GM18868 (cell line): Measurements from ENCODE around the gene KAZN.

Experiments used
- ATAC-seq: cut with Tn5 transposase; IDR thresholded peaks from one replicate; pipeline ENCODE4 v1.9.1; 2021; ENCODE audit warnings: mild to moderate bottlenecking, moderate library complexity; ENCODE audit not compliant: unreplicated experiment

The KAZN gene

DNA sequence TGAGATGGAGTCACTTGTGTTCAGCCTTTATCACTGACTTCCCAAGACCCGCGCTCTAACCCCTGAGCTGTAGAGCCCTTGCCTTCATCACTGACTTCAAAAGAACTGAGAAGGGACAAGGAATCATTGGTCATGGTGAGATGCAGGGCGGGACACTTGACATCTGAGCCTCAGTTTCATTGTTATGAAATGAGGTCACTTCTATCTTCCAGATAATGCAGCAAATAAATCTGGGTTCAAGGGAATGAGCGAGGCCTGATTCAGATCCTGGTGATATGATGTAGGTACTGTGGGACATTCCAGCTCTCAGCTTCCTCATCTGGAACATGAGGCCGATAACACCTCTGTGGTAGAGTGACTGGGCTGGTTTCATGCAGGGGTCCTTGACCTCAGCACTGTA, 13.8 kb downstream of the KAZN start:
- no peak for ATAC-seq

DNA sequence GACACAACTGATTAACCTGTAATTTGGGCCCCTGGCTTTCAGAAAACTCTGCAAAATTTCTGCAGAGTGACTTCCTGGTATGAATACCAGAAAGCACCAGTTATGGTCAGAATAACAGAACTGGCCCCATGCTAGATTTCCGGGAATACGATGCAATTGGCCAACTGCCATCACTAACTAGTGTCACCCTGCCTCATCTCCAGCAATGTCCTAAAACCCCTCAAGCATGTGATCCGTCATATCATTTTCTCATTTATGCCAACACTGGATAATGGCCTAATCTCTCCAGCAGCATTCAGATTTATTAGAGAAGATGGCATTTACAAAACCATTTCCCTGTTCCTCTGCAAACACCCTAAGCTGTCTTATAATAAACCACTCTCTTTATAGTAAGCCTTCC, 15.4 kb downstream of the KAZN start:
- no peak for ATAC-seq

DNA sequence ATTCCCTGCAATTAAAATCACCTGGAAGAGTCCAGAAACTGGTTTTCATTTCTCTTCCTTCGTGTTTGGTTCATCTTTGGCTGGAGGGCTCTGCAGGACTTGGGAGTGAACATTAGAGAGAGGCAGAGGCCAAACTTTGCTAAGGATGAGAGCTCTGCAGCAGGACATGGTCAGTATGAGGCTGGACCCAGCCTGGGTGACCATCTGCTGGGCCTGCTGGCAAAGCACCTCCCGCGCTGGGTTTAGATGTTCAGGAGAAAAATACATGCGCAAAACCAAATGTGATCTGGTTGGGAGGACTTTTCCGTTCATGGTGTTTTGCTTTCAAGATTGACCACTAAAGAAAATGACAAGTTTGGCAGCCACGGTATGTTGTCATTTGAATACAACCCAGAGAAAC, 15.9 kb downstream of the KAZN start:
- ATAC-seq = no peak

DNA sequence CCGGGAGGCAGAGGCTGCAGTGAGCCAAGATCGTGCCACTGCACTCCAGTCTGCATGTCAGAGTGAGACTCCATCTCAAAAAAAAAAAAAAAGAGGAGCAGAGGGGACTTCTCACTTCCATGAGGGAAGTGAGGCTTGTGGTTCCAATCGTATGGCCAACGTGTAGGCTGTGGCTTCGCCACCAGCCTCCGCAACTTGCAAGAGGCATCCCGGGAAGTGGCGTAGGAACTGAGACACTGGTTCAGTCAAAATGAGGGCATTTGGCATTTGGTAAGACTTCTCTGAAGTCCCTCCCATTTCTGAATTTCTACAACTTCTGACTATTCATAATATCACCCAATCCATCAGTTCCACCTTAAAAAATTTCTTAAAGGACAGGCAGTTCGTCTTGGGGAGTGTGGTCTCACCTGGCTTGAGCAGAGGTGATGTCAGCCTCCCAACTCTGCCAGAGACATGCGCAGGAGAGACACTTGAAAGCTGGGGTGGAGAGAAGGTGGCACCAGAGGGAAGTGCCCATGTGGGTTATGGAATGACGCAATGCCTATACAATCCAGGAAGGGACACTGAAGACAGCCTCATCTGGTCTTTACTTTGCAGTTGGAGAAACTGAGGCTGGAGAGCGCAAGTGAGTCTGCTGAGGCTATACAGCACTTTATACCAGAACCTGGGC, 17.2 kb downstream of the KAZN start:
- no peak for ATAC-seq

DNA sequence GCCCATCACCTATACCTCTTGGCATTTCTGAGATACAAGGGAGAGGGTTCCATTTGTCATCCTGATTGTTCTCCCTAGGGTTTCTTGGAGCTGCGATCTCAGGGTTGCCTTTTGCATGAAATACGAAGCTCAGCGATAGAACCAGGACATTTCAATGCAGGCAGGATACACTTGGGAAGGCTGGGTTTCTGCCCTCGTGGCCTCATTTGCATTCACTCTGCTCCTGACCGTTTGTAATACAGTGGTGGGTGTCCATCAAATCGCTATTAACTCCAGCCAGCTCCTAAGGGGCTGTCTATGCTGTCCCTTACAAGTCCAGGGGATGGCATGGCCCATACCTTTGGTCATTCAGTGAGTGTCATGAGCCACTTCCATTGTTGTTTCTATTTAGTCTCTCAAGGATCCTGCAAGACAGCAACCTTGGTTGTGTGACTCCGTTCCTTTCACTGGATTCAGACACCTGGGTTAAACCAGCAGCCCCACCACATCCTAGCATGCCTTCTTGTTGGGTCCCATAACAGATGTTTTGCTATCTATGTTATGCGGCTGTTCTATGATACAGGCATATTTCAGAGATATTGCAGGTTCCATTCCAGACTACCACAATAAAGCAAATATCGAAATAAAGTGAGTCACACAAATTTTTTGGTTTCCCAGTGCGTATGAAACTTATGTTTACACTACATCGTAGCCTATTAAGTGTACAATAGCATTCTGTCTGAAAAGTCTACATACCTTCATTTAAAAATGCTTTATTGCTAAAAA, 18.3 kb downstream of the KAZN start:
- no peak for ATAC-seq

DNA sequence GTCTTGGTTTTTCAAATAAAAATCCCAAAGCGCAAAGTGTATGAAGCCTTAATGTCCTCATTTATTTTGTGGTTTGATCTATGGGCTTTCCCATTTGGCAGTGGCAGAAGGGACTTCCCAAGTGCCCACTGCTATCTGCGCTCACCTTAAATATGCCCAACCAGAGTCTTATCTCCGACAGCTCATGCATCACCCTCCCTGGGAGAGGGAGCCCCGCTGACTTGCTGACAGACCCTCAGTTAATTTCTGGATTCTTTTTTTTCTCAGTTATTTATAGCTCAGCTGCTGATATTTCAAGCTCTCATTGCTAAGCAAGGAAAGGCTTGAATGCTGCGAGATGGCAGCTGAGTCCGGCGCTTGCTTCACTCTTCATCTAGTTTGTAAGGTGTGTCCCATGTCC, 19.3 kb downstream of the KAZN start:
- no peak for ATAC-seq

DNA sequence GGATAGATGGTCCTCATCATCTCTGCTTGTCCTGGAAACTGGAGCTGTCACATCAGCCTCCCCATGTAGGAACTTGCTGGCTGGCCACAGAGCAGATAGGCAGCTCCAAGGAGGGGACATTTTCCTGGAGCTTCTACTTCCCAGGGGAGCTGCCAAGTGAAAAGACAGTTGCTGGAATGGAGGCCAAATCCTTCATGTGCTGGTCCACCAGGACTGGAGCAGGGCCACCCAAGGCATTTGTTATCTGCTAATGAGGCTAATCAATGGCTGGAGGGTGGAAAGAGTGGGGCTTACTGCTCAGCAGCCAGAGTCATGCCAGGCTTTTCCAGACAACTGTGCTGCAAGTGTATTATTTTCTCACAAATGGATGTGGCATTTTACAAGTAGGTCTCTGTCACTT, 22.5 kb downstream of the KAZN start:
- ATAC-seq = no peak

DNA sequence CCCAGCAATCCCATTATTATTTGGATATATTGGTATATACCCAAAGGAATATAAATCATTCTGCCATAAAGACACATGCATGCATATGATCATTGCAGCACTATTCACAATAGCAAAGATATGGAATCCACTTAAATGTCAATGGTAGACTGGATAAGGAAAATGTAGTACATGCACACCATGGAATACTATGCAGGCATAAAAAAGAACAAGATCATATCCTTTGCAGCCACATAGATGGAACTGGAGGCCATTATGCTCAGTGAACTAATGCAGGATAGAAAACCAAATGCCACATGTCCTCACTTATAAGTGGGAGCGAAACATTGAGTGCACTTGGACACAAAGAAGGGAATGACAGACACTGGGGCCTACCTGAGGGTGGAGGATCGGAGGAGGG, 24.6 kb downstream of the KAZN start:
- ATAC-seq = no peak

DNA sequence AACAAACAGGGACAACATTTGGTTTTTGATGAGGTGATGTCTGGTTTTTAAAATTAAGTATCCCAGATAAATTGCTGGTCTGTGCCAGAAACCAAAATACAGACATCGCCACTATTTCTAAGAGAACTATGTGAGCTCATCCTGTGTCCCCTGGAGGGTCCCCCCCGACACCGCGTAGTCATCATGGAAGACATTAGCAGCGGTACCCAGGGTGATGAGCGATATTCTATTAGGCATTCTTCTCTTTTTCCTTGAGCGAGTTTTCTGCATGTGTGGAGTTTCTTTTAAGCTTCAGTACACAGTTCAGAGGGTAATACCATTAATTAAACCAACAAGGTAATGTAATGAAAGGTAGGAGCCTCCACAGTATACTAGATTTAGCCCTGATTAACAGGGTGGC, 26.5 kb downstream of the KAZN start:
- ATAC-seq = no peak

DNA sequence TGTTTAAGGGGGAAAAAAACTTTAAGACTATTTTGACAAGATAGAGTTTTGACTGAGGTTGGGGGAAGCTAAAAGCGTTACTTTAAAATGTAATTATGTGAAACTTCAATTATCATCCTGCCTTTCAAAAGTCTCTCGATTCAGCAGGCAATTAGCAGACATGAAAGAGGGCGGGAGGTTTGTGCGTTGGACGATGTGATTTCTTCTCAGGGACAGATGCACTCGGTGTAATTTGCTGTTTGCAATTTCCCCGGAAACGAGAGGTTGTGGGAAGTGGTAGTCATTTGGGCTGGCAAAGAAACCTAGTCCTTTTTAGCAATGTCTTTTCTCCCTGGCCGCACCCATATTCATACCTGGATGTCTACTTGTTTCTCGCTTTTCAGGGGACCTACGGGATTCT, 27.1 kb downstream of the KAZN start:
- ATAC-seq = no peak

DNA sequence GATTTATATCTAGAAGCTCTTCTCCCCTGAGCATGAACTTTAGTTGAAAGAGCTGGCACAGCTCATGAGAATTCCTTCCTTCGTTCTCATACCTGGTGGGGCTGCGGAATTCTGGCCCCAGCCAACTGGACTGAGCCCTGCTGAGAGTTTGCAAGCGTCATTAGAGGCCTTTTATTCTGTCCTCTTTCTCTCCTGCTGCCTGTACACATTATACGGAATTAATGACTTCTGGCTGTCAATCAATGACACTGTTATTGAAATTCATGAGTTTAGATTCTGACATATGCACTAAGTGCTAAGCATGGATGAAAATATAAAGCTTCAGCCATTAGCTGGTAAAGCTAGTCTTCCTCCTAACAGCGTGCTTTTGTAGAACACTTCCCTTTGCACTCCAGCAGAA, 27.5 kb downstream of the KAZN start:
- no peak for ATAC-seq

DNA sequence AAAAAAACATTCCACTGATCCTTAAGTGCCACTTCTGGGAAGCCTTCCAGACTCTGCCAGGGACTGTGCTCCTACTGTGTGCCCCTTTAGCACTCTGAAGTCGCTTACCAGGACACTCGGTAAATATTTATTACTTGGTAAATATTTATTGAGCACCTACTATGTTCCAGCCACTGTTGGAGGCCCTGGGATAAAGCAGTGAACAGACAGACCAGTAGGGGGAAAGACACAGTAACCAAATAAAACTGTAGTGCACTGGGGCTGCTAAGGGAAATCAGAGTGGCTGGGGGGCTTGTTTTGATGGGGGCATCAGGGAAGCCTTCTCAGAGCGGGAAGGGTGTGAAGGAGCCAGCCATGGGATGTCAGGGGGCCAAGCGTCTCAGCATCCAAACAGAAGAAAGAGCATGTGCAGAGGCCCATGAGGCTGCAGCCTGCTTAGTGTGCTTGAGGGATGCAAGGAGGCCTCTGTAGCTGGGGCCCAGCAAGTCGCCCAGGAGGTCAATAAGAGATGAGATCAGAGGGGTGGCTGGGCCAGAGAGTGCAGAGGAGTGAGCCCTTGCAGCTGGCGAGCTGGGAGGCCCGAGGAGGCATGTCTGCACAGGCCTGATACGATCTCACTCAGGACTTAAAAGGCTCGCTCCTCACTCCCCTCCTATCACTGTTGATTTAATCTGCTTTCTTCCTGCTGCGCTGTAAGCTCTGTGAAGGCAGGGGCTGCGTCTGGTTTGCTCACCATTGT, 28.6 kb downstream of the KAZN start:
- ATAC-seq = no peak

DNA sequence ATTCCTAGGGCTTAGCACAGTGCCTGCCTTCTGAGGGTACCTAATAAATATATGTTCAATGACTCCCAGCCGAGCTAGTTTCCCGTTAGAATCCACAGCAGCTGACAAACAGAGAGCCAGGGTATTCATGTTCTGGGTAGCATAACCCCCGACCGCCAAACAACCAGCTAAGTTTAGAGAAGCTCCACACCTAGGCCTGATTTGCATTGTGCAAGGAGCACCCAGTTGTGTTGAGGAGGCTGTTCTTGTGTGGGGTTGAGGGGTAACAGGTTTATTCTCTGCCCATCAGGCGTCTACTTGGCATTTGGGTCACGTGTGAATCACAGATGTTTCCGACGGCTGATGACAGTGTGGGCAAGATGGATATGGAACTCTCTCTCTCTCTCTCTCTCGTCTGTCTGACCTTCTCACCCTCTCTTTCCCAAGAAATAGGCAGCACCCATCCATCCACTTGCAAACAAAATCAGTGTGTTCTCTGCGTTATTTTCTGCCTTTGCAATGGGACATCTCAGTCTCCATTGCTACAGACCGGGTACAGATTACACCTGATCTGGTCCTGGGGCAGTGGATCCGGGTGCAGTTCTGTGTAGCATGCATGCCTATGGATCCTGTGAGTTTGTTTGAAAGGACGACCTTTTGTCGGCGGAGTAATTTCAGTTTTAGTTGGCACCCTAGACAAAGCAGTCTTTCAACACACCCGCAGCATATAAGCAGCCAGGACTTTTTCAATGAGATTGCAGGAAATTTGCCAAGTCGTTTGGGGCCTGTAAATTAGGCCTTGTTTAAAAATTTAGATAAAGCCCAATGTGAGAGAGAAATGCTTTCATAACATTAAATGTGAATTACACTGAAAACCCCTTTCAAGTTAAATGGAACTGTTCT, 29.4 kb downstream of the KAZN start:
- no peak for ATAC-seq

DNA sequence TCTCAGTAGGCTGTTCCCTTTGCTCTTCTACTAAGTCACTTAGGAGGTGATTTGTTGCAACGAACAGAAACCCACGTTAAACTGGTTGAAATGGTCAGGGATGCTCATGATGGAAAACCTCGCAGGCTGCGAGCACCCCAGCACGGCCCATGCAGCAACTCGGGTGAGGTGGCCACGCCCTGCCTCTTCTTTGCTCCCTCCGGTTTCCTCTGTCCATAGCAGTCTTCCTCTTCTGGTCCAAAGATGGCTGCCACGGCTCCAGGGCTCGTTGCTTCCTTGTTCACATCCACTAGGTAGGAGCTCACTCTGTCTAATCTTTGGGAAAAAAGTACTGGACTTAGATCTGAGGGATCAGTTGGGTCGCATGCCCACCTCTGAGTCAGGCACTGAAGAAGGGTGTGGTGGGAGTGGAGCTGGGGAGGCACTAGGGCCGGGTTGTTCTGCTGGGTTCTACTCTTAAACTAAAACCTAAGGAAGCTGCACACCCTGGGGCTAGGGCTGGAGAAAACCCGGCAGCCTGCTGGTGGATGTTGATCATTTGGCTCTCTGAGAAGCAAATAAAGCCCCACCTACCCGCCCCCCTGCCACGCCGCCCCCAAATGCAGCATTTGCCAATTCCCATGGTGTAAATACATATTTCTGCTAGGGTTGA, 31.0 kb downstream of the KAZN start:
- ATAC-seq = no peak

DNA sequence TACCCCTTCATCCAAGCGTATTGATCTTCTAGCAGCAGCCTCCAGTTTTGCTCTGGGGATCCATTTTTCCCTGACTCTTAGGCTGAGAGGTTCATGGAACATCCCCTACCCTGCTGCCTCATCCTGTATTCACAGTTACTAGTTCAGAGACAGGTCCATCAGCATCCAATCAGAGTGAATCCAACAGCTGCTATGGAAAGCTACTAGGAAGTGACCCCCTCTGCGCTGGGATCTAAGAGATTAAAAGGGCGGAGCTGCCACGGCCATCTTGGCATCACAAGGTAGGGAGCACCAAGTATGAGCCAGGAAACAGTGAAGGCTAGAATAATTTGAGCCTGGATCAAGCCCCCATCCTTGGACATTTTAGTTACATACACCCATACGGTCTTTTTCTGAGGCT, 32.5 kb downstream of the KAZN start:
- ATAC-seq = no peak

DNA sequence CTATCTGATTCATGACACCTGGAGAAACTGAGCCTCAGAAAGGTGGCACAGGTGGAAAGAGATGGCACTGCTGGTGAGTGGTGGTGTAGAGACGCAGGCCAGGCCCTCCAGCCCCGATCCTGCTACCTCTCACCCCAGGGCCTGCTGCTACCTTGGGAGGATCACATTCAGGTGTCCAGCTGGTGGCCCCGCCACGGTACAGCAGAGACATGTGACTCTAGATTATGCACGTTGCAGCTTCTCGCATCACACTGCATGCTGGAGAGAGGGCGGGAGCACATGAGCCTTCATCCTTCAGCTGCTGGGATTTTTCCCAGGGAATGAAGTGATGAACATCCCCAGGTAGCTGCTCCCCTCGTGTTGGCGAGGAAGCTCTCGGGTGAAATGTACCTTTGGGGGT, 32.9 kb downstream of the KAZN start:
- ATAC-seq = no peak

DNA sequence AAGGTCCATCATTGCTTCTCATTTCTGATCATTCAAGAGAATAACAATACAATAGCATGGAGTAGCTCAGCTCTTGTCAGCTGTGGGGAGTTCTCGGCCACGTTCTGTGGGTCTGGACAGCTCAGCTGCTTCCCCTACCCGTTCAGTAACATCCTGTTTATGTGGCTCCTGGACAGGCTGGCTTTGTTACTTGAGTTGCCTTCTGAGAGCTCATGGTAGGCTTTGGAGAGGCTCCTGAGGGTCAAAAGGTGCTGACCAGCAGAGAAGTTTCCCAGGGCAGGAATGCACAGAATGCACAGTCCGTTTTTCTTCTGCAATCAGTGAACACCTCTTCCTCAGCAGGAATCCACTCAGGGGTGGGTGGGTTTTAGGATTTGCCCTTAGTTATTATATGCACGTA, 36.0 kb downstream of the KAZN start:
- no peak for ATAC-seq

DNA sequence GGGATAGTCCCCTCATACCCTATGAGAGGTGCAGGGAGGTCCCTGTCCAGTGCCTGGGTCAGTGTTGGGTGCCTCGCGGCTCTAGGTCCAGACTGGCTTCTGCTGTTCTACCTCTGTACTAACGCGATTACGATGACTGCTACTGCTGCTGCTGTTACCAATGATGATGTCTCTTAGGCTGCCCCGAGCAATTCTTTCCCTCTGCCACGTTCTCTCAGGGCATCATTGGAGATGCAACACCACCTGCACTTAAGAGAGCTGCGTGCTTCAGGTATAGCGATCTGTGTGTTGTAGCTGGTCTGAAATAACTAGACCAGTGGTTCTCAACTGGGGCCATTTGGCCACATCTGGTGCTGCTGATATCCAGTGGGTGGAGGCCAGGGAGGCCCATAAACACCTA, 36.9 kb downstream of the KAZN start:
- no peak for ATAC-seq

DNA sequence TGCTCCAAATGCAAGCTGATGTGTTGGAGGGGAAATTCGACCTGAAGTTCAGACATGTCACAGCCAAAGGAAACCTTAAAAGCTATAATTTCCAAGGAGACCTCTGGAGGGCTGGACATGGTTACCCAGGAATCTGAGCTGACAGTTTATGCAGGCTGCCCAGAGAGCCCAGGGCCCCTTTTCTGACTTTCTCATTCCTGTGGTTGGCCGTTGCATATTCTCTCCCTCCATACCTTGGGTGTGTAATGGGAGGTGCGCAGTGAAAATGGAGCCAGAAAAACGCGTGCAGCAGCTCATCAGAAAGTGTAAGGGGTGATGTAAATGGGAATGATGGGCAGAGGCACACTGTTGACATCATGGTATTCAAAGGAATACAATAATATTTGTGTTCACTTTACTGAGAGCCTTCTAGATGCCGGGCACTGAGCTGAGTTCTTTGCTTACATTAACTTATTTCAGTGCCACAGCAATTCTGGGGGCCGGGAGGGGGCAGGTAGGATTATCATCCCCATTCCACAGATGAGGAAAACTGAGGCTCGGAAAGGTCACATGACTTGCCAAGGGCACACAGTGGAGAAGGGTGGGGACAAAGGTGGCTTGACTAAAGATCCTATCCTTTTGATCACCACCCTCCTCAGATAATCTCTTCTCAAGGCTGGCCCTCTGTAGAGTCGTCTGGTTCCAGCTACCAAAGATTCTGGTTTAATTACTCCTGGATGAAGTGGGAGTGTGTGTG, 38.6 kb downstream of the KAZN start:
- no peak for ATAC-seq
